SU-DHL-6 (cell line): ENCODE measurements around the gene DTNBP1.

ENCODE experiments used
- CTCF ChIP-seq: fragments of 200-600 bp; sonication (generic); IDR thresholded peaks from one replicate; pipeline ENCODE4 v1.5.1; 2017; ENCODE audit warnings: antibody characterized with exemption, mild to moderate bottlenecking, low read length, moderate library complexity; ENCODE audit not compliant: insufficient read depth, poor library complexity, severe bottlenecking
- EZH2phosphoT487 ChIP-seq: fragments of 200-600 bp; sonication (generic), shearing (Covaris generic); conservative IDR thresholded peaks from 2 replicates; pipeline ENCODE4 v1.6.1; 2018; ENCODE audit warnings: mild to moderate bottlenecking, antibody characterized with exemption, low read length, moderate library complexity, mixed read lengths

DNA sequence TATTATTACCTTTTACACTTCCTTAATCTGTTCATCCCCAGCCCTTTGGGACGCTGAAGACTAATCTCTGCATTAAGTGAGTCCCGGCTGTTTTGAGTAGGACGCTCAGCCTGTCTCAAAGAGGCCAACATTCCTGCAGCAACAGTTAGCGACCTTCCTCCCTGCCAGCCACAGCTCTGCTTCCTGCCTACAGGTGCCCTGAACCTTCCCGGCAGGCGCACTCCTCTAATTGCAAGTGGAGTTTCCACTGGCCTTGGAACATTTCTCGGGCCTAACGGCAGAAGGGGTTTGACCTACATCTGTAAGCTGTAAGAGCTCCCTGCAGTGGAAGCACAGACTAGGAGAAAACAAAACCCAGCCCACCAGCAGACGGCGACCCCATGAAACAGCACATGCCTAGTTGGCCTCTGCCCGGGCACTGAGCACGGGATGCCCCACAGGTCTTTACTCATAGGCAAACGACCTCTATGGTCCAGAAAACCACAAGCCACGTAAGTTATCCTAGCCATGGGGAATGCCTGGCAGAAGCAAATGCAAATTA is 137.9 kb downstream of the DTNBP1 start:
- TF ChIP-seq CTCF (no peak), EZH2phosphoT487 (no peak)
